Fibroblast of peridontal ligament (primary cell): ENCODE results near the gene CACNG5.

Experiments used
- DNase-seq: peaks from one replicate; pipeline ENCODE4 v3.0.0-alpha.2; 2010; ENCODE audit errors: extremely low read depth

Gene CACNG5

GRCh38 chr17:66904760-66905624 lies 70.1 kb downstream of the CACNG5 start:
- no peak for DNase-seq

- peak; percentile 75 for DNase-seq
Measured at GRCh38 chr17:66906321-66907278, 71.7 kb downstream of the CACNG5 start.

DNA sequence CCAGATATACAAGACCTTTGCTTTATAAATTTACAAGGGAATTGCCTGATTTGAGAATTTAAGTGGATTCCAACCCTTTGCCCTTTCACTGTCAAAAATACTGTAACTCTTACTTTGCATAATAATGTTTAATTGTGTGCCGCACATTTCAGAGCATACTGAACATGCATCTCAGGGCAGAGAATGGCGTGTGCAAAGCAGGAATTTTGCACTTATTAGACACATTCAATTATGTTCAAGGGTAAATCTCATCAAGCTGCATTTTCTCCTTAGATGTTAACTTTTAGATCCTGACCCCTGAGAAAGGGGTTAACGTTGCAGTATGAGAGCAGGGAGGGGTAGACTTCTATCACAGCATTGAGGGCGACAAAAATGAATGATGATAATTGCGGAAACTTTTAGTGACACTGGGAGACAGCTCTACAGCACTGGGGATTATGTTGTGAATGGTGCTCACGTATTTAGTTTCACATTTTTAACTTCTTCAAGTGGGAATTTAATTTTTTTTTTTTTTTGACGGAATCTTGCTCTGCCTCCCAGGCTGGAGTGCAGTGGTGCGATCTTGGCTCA lies 75.0 kb downstream of the CACNG5 start:
- DNase-seq: no peak

DNA sequence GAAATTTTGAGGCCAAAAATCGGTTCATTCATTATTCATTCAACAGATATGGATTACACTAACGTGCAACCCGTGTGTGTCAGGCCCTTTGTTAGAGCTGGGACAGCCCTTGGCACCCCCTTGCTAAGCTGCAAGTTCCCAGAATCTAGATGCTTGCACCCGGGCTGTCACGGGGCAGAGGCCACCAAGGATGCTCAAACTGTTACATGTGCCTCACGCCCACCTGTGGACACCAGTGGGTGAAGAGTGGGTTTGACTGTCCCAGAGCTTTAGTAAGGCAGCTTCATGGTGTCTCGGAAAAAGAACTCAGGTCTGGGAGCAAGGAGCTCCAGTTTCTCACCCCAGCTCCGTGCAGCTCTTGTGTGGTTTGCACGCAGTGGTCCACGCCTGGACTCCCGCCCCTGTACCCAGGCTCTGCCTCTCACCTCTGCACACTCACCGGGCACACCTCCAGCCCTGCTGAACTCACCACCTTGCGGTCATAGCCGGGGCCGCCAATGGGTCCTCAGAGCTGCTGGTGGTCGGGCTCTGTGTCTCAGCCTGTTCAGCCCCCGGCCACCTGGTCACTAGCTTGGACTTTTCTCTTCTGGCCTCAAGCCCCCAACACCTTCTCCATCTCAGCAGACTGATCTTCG lies 75.9 kb downstream of the CACNG5 start:
- no peak for DNase-seq

DNA sequence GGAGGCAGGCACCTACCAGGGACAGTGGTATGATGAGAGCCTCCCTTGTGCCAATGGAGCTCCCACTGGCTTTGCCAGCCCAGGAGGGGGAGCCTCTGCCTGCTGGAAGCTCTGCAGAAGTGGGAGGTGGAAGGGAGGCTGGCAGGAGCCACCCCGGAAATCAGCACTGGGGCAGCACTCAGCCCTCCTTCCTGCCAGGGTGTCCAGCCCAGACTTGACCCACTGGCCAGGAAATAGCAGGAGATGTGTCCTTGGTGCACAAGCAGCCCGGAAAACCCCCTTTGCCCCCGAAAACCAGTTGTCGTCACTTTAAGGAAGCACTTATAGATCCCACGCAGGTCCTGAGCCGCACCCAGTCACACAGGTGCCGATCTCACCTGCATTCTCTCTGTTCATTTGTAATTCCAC lies 80.3 kb downstream of the CACNG5 start:
- no peak for DNase-seq

GRCh38 chr17:66915792-66916191 lies 80.9 kb downstream of the CACNG5 start:
- no peak for DNase-seq

DNA sequence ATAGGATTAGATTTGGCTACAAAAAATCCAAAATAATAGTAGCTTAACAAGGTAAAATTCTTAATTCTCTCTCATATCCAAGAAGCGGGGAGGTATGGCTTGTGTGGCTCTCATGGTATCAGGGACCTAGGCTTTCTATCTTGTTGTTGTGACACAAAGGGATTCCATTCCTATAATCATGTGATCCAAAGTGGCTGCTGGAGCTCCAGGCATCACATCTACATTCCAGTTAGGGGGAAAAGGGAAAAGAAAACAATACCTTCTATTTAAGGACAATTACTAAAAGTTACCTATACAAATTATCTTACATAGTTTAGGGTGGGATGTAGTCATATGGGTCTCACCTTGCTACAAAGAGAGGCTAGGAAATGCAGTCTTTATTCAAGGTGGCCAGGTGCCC lies 82.0 kb downstream of the CACNG5 start:
- no peak for DNase-seq

DNA sequence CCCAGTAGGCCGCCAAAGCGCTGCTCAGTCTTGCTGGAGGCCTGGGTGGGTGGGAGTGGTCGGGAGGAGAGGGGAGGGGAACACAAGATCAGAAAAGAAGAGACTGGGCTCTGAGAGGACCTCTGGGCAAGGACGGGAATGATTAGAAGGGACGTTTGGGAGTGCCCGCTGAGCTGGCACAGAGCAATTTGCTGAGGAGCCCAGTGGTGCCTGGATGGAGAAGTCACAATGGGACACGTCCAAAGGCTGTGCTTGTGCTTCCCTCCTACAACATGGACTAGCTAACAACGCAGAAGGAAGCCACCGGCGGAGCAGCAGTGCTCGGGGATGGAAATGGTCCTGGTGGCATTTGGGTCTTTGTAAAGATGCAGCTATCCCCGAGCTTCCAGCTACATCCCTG lies 84.0 kb downstream of the CACNG5 start:
- no peak for DNase-seq

DNA sequence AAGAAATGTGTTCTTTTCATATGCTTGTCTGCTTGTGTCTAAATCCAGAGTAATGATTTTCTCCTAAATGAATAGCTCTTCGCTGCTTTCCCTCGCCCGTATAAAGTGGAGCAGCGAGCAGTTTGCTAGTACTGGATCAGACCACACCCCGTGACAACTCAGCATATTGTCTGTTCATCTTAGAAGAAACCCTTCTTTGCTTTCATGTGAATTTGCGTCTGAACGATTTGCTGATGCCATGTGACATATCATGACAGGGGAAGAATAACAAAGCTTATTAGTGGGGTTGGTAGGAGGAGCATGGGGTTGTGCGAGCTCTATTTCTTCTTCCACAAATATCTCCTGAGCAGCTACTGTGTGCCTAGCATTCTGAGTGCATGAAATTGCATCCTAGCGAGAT lies 85.5 kb downstream of the CACNG5 start:
- no peak for DNase-seq

- no peak for DNase-seq
Measured at GRCh38 chr17:66920950-66921349, 86.0 kb downstream of the CACNG5 start.

- no peak for DNase-seq
Measured at GRCh38 chr17:66923886-66924285, 89.0 kb downstream of the CACNG5 start.

DNA sequence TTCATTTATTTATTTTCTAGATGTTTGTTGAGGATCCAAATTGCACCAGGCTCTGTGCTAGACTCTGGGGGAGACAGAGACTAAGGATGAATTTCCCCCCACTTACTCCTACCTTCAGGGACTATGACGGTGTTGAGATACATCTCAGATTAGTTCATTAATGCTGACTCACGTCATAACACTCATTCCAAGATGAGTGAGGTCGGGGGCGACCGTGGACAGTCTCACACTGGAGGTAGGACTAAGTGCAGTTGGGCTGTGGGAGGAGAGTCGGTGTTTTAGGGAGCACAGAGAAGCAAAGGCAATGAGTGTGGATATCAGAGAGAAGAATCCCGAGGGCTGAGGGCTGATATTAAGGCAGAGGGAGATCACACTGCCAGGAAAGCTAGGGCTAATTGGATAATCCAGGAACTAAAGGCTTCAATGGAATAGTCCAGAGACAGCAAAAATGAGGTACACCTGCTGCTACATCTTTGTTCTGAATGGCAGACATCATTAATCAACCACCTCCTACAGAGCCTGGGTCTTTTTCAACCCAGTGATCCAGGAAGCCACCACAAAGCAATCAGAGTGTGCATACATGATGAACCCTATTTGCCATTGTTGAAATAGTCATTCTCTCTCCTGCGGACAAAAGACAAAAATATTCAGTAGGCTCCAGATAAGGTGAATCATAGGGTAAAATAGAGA lies 91.0 kb downstream of the CACNG5 start:
- no peak for DNase-seq

- DNase-seq: no peak
Measured at GRCh38 chr17:66928949-66929348, 94.0 kb downstream of the CACNG5 start.

DNA sequence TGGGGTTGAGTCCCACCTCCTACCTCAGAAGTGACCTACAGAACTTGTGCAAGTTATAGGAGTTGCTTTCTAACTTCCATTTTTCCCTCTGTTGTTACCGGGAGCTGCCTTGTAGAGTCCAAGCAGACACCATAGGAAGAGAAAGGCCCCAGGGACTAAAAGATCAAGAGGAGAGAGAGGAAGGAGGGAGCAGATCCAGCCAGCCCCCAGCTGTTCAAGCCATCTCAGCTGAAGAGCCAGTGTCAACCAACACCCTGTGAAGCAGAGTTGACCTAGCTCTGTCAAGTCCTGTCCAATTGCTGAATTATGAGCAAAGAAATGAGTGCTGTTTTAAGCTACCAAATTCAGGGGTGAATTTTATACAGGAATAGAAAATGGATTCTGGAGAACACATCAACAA lies 94.7 kb downstream of the CACNG5 start:
- no peak for DNase-seq

- no peak for DNase-seq
Measured at GRCh38 chr17:66930933-66931332, 96.0 kb downstream of the CACNG5 start.

DNA sequence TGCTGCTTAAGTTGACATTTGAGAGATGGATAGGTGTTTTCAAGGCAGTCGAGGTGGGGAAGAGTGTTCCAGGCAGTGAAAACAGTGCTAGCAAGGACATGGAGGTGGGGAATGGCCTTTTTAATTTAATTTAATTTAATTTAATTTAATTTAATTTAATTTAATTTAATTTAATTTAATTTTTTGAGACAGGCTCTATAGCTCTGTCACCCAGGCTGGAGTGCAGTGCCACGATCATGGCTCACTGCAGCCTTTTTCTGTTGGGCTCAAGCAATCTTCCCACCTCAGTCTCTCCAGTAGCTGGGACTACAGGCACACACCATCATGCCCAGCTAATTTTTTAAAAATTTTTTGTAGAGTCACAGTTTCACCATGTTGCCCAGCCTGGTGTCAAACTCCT lies 97.4 kb downstream of the CACNG5 start:
- DNase-seq: no peak

GRCh38 chr17:66934040-66934439 lies 99.1 kb downstream of the CACNG5 start:
- DNase-seq: no peak
